ENCODE measurements around the gene XCR1.

The XCR1 gene

DNA sequence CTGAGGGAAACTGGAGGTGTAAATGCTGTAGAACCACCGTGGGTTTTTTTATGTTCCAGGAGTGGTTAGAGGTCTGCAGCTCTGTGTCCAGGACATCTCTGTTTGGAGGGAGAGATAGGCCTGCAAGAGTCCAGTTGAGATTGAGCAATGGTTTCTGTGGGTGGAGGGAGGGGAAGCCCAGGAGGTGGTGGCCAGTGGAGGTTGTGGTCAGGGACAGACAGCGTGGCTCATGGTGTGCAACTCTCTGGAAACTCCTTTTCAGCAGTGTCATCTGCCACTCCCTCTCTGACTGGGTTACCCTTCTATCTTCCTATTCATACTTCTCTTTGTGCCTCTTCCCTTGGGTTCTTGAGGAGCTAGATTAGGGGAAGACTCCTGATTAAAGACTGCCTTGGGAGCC lies 9.6 kb downstream of the XCR1 start:
- no peaks in the 10 kb centered on the region for H3K36me3 ChIP-seq (ENCODE audit: low read length)
- H3K27ac ChIP-seq (ENCODE audit: low read depth, low read length): no peak overlapping the region
- H3F3A ChIP-seq (ENCODE audit: insufficient read depth): no peaks in the 10 kb centered on the region
- H4K20me1 ChIP-seq (ENCODE audit: low read depth, low read length): no peaks in the 10 kb centered on the region
- no peak overlapping the region for H3K4me2 ChIP-seq (ENCODE audit: low read depth, low read length, poor library complexity, severe bottlenecking)
- H3K4me3 ChIP-seq (ENCODE audit: insufficient read depth, low read length, poor library complexity, severe bottlenecking): no peak overlapping the region
- H3K79me2 ChIP-seq (ENCODE audit: insufficient read depth, low read length): no peaks in the 10 kb centered on the region
- H3K9me3 ChIP-seq (ENCODE audit: insufficient read depth, low read length): no peaks in the 10 kb centered on the region
- no peak overlapping the region for H2AFZ ChIP-seq (ENCODE audit: low read depth, low read length, severe bottlenecking)
- H3K27me3 ChIP-seq (ENCODE audit: low read length): no peaks in the 10 kb centered on the region
- TF ChIP-seq EZH2phosphoT487 (conservative IDR thresholded peaks at IDR 0.05; ENCODE audit: low read length): no peak
- no peak overlapping the region for H3K9ac ChIP-seq (ENCODE audit: low read length)
- H3K9me2 ChIP-seq (replicated peaks; ENCODE audit: insufficient read depth, low read length): no peaks in the 10 kb centered on the region

DNA sequence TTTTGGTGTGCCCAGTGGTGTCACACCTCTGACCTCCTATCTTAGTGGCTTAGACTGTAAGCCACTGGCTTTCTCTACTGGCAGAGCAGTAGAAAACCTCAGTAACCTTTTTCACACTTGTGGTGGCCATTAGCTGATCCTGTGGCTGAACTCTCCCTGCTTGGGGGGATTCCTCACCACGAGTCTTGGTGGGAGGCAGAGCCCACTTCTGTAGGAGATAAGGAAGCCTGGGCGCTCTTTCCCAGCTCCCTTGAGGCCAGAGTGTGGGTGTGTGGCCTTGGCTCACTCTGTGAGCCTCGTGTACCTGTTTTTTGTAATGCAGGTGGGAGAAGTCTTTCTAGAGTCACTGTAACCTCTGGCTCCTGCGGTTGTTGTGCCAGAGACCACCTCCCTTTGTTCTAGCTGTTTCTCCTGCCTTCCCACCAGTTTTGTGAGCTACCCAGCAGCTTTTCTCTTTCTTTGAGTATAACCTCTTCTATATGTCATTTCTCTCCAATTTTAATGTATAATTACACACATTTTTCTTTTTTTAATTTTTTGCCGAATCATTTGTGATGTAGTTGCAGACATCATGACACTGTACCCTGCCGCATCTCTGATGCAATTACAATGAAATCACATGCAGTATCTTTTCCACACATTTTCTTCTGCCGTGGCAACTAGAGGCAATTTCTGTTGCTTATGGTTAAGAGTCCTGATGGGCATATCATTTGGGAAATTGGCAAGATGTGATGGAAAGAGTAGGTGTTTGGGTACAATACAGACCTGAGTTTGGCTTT lies 13.8 kb downstream of the XCR1 start:
- Histone ChIP-seq H3K4me3 (ENCODE audit: insufficient read depth, low read length, poor library complexity, severe bottlenecking) (no peak overlapping the region), H3K27me3 (ENCODE audit: low read length) (no peaks in the 10 kb centered on the region), H3K36me3 (ENCODE audit: low read length) (no peaks in the 10 kb centered on the region), H3K9ac (ENCODE audit: low read length) (no peak overlapping the region), H3K79me2 (ENCODE audit: insufficient read depth, low read length) (no peaks in the 10 kb centered on the region), H3K9me3 (ENCODE audit: insufficient read depth, low read length) (no peaks in the 10 kb centered on the region), H2AFZ (ENCODE audit: low read depth, low read length, severe bottlenecking) (no peak overlapping the region), H3F3A (ENCODE audit: insufficient read depth) (no peaks in the 10 kb centered on the region), H4K20me1 (ENCODE audit: low read depth, low read length) (no peaks in the 10 kb centered on the region), H3K27ac (ENCODE audit: low read depth, low read length) (no peak overlapping the region), H3K4me2 (ENCODE audit: low read depth, low read length, poor library complexity, severe bottlenecking) (no peak overlapping the region), H3K9me2 (replicated peaks; ENCODE audit: insufficient read depth, low read length) (no peaks in the 10 kb centered on the region)
- TF ChIP-seq, protein P1, sequence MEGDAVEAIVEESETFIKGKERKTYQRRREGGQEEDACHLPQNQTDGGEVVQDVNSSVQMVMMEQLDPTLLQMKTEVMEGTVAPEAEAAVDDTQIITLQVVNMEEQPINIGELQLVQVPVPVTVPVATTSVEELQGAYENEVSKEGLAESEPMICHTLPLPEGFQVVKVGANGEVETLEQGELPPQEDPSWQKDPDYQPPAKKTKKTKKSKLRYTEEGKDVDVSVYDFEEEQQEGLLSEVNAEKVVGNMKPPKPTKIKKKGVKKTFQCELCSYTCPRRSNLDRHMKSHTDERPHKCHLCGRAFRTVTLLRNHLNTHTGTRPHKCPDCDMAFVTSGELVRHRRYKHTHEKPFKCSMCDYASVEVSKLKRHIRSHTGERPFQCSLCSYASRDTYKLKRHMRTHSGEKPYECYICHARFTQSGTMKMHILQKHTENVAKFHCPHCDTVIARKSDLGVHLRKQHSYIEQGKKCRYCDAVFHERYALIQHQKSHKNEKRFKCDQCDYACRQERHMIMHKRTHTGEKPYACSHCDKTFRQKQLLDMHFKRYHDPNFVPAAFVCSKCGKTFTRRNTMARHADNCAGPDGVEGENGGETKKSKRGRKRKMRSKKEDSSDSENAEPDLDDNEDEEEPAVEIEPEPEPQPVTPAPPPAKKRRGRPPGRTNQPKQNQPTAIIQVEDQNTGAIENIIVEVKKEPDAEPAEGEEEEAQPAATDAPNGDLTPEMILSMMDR (IDR thresholded peaks at IDR 0.05; ENCODE audit: insufficient read depth, low read length, poor library complexity, severe bottlenecking): no peak
- TF ChIP-seq EZH2phosphoT487 (conservative IDR thresholded peaks at IDR 0.05; ENCODE audit: low read length): no peak

DNA sequence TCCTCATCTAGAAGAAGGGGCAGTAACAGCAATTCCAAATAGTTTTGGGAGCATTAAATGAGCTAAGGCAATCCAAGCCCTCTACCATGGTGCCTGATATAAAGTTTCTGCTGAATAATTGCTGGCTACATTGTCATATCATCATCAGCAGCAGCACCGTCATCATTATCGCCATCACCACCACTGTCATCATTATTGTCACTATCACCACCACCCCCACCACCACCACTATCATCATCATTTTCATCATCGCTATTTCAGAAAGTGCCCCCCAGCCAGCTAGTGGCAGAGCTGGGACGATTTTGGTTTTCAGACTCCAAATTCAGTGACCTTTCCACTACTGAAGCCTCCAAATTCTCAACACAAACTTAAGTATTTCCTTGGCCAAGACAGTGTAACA lies 15.0 kb downstream of the XCR1 start:
- H3K9me3 ChIP-seq (ENCODE audit: insufficient read depth, low read length): no peaks in the 10 kb centered on the region
- no peaks in the 10 kb centered on the region for H3K27me3 ChIP-seq (ENCODE audit: low read length)
- H3K4me3 ChIP-seq (ENCODE audit: insufficient read depth, low read length, poor library complexity, severe bottlenecking): no peak overlapping the region
- no peak overlapping the region for H3K9ac ChIP-seq (ENCODE audit: low read length)
- H3K27ac ChIP-seq (ENCODE audit: low read depth, low read length): no peak overlapping the region
- H2AFZ ChIP-seq (ENCODE audit: low read depth, low read length, severe bottlenecking): no peak overlapping the region
- no peaks in the 10 kb centered on the region for H3K79me2 ChIP-seq (ENCODE audit: insufficient read depth, low read length)
- H4K20me1 ChIP-seq (ENCODE audit: low read depth, low read length): no peaks in the 10 kb centered on the region
- no peaks in the 10 kb centered on the region for H3K9me2 ChIP-seq (replicated peaks; ENCODE audit: insufficient read depth, low read length)
- TF ChIP-seq, protein P1 (IDR thresholded peaks at IDR 0.05; ENCODE audit: insufficient read depth, low read length, poor library complexity, severe bottlenecking): no peak
- no peak for TF ChIP-seq EZH2phosphoT487 (conservative IDR thresholded peaks at IDR 0.05; ENCODE audit: low read length)
- H3K4me2 ChIP-seq (ENCODE audit: low read depth, low read length, poor library complexity, severe bottlenecking): no peak overlapping the region
- H3F3A ChIP-seq (ENCODE audit: insufficient read depth): no peaks in the 10 kb centered on the region
- no peaks in the 10 kb centered on the region for H3K36me3 ChIP-seq (ENCODE audit: low read length)

DNA sequence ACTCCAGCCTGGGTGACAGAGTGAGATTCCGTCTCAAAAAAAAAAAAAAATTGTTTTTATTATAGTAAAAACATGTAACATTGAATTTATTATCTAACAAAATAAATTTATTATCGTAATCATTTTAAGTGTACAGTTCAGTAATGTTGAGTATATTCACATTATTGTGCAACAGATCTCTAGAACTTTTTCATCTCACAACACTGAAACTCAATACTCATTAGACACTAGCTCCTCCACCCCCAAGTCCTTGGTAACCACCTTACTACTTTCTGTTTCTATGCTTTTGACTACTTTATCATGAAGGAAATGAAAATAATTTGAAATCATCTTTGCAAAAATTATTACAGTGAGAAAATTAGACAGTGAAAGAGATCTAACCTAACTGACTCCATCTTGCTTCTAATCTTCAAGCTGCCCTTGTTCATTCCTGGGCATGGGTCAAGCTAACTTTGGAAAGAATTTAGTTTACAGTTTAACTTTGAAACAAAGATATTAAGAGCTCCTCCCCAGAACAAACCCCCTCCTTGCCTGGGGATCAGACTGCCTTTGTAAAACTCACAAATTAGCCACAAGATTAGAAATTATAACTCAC lies 16.7 kb downstream of the XCR1 start:
- Histone ChIP-seq H3F3A (ENCODE audit: insufficient read depth) (no peaks in the 10 kb centered on the region), H4K20me1 (ENCODE audit: low read depth, low read length) (no peaks in the 10 kb centered on the region), H2AFZ (ENCODE audit: low read depth, low read length, severe bottlenecking) (no peak overlapping the region), H3K4me3 (ENCODE audit: insufficient read depth, low read length, poor library complexity, severe bottlenecking) (no peak overlapping the region), H3K36me3 (ENCODE audit: low read length) (no peaks in the 10 kb centered on the region), H3K27me3 (ENCODE audit: low read length) (no peaks in the 10 kb centered on the region), H3K9me3 (ENCODE audit: insufficient read depth, low read length) (no peaks in the 10 kb centered on the region), H3K4me2 (ENCODE audit: low read depth, low read length, poor library complexity, severe bottlenecking) (no peak overlapping the region), H3K79me2 (ENCODE audit: insufficient read depth, low read length) (no peaks in the 10 kb centered on the region), H3K9me2 (replicated peaks; ENCODE audit: insufficient read depth, low read length) (no peaks in the 10 kb centered on the region), H3K9ac (ENCODE audit: low read length) (no peak overlapping the region), H3K27ac (ENCODE audit: low read depth, low read length) (no peak overlapping the region)
- TF ChIP-seq EZH2phosphoT487 (conservative IDR thresholded peaks at IDR 0.05; ENCODE audit: low read length): no peak
- TF ChIP-seq, protein P1 (IDR thresholded peaks at IDR 0.05; ENCODE audit: insufficient read depth, low read length, poor library complexity, severe bottlenecking): no peak

Measured in SU-DHL-6 (cell line).